HG02763 (cell line): ENCODE measurements around the gene MACROD2.

Source experiments
- ATAC-seq: cut with Tn5 transposase; IDR thresholded peaks from one replicate; pipeline ENCODE4 v1.9.1; 2021; ENCODE audit warnings: mild to moderate bottlenecking, moderate library complexity; ENCODE audit not compliant: unreplicated experiment

Gene MACROD2

GRCh38 chr20:14401479-14402138 is 406.3 kb downstream of the MACROD2 start:
- no peak for ATAC-seq

DNA sequence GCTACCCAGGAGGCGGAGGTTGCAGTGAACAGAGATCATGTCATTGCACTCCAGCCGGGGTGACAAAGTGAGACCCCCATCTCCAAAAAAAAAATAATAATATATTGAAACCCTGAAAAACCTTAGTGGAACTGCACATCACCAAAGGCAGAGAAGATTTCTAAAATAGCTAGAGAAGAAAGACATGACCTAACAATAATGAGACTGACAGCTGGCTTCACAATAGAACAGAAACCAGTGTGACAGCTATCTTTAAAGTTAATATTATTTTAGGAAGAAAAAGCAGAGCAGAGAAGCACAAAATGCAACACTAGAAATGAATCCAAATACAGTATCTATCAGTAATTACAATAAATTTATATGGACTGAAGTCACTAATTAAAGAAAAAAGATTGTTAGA is 409.2 kb downstream of the MACROD2 start:
- ATAC-seq: no peak

- ATAC-seq: peak; percentile 46
These were observed 411.2 kb downstream of the MACROD2 start for GRCh38 chr20:14406495-14406894.

DNA sequence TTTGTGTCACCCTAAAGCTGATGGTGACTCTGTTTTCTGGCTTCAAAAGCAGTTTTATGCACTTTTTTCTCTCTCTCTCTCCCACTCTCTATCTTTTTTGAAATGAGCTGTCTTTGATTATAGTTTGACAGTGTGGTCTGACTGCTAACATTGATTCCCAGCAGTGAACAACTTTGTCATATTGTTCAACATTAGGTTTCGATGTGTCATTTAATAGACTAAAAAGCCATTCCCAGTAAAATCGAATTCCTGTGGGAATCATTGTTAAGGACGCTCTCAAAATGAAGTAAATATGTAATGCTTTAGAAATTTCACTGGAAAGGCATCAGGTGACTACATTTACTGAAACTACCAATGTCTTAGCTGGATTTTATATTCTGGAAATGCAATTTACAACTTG is 412.0 kb downstream of the MACROD2 start:
- ATAC-seq: no peak

DNA sequence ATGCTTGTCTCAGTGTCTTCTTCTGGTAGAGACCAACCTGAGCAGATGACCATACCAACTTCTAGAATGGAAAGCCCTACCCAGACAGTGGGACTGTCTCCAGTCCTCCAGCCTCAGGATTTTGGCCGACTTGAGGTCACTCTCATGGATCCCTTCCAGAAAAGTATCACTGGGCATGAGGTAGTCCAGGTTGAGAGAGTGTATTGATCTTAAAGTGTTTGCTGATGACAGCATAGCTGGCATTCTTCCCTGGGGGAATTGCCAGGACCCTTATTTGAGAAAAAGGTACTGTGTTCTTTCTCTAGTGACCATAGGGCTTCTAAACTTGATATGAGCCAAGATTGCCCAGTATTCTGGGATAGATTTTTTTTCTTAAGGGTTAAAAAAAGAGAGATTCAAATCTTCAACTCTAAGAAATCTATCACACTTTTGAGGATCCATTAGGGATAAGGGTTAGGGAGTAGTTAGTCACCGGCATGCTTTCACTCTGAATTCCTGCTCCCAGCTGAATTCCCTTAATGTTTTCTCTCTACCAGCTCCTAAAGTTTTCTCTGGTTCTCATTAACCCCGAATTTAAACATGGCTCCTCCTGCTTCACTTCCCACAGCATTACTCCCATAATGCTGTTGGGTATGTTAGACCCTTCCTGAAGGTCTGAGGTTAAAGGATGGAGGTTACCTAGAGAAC is 415.7 kb downstream of the MACROD2 start:
- ATAC-seq: no peak

DNA sequence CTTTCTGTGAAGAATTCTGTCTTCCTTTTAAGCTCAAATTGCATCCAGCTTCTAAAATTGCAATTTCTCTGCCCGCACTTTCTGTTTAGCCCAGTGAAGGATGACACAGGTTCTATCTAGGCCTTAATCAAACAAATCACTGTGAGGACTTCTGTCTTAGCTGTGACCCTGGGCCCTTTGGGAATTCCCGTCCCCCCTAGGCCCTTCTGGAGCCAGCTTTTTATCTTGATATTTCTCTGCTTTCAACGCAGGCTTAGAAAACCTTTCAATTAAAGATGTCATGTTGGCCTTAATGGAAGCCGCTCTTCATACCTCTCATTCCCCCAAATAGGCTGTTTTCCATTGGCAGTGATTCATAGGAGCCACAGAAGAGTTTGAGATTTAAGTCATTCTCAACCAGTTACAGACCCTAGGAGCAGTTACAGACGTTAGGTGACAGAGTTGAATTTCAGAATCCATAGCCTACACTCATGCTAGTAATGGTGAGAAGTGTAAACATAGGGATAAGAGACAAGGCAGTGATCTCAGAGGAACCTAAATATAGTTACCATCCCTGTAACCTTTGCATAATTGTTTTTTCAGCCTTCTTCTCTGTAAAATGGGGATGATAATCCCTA is 416.9 kb downstream of the MACROD2 start:
- ATAC-seq: no peak

GRCh38 chr20:14413835-14414234 is 418.5 kb downstream of the MACROD2 start:
- no peak for ATAC-seq

DNA sequence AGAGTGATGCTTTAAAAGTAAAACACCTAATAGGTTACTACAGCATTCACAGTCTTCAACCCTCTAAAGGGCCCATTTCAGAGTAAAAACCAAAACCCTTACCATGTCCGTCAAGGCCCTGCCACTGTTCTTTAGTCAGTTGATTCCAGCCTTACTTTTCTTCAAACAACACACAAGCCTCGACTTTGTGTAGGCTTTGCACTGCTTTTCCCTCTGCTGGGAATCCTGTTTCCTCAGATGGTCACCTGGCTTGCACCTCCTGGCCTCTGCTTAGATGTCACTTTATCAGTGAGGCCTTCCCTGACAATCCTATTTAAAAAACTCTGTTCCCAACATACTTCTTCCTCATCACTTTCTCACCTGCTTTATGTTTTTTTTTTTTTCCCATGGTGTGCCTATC is 419.2 kb downstream of the MACROD2 start:
- no peak for ATAC-seq

DNA sequence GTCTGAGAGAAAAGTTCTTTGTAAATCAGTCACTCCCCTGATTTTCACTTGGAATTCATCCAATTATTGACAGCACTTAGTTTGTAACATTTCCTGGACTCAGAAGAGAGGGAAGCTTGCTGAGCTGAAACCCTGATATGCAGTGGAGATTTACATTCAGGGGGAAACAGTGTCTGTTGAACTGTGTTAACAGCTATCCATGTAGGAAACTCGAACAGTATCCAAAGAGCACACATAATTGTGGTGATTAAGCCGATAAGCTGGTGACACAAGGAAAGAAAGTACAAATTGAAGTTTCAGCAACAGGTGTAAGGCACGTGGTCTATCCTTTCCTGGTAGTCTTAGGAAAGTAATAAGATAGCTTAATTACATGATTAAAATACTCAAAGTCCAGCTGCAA is 420.2 kb downstream of the MACROD2 start:
- no peak for ATAC-seq

DNA sequence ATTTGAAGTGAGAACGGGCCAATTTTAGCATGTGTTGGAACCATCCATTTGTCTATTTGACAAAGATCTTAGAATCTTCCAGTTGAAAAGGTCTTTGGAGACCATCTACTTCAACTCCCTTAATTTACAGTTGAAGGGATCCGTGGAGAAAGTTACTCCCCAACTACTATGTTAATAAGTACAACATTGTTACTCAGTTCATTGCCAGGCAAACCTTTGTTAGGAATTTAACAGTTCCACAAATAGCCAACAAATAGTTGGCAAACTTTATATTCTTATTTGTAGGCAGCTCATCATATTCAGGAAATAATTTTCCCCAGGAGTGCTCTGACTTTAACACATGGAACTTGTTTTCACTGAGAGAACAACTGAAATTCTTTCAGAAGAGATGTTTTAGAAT is 423.1 kb downstream of the MACROD2 start:
- no peak for ATAC-seq

- no peak for ATAC-seq
These were observed 427.6 kb downstream of the MACROD2 start for GRCh38 chr20:14422892-14423291.

DNA sequence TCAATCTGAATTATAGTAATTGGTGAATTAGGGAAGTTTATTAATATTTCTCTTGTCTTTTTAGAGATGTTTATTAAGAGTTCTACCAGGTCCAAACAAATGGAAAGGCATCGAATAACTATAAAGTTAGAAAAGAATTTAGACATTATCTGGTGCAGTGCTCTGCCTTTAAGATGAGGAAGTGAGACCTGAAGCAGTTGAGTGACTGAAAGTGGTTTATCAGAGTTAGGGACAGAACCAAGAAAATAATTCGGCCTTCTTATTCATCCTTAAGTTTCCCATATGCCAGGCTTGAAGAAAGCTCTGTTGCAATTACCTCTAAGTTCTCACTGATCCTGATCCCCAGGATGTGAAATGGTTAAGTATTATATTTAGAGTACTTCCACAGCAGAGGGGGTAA is 436.3 kb downstream of the MACROD2 start:
- ATAC-seq: no peak

DNA sequence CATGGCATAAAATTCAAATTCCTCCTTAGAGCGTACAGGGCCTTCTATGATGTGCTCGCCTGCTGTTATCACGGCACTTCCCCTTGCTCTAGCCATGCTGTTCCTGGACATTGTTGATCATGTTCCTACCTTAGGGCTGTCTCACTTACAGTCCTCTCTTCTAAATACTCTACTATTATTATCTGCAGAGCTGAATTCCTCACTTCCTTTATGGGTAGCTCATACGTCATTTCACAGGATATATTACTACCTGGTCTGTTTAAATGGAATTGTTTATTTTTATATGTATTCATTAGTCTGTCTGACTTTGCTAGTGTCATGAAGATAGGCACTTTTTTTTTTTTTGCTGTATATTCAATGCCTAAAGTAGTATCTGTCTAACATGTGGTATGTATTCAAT is 436.8 kb downstream of the MACROD2 start:
- no peak for ATAC-seq

DNA sequence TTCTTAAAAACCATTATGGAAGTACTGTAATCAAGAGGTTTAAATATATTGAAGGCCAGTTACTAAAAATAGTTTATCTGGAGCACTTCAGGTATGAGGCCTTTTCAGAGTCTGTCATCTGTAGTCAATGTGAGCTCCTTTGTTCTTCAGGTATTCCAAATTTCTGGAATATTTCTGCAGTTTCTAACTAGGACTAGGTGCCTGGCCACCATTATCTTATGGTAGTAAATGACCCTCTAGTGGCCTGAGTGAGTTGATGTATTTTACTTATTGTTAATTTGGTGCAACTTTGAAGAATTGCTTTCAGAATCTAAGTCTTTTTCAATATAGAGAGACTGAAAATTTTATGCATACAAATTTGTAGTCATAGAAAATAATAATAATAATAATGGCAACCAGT is 437.3 kb downstream of the MACROD2 start:
- ATAC-seq: no peak

GRCh38 chr20:14434384-14435136 is 439.2 kb downstream of the MACROD2 start:
- ATAC-seq: no peak

DNA sequence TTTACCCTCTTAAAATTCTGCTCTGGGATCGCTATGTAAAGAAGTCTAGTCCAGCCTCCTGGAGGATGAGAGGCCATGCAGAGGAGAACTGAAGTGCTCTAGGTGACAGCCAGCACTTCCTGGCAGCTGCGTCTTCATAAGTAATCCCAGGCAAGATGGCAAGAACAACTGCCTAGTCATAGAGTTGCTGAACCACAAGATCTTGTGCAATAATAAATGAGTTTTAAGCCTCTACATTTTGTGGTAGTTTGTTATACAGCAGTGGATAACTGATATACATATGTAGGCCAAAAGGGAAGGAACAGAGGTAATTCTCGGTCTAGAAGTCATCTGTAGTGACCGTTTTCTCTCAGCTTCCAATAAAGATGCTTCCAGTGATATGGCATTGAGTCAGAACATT is 445.9 kb downstream of the MACROD2 start:
- ATAC-seq: no peak

DNA sequence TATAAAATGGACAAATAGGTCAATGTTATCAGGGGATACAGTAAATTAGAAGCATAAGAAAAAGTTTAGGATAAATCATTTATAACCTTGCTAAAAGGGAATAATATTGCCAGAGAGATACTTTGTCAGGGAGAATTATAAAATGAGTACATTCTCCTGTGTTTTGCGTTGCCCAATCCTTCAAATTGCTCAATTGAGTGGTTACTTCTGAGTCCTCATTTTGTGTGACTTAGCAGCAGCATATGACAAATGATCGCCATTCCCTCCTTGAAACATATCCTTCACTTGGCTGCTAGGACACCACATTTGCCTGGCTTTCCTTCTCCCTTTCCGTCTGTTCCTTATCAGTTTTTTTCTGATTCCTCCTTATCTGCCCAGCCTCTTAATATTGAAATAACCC is 448.8 kb downstream of the MACROD2 start:
- ATAC-seq: no peak

DNA sequence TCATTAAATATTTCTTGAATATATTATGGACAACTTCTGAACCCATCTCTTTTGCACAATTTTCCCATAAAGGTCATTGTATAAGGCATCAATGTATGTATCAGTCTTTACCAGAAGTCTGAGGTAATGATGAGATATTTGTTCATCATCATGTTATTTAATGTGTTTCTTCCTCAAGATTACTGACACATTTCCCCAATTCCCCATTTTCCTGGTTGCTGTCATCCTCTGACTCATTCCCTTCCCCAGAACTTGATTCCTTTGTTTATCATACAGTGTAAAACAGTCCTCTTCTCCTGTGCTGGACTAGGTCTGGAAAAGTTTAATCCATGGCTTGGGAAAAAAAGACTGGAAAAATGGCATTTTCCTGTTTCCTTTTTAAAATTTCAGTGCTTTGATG is 450.0 kb downstream of the MACROD2 start:
- ATAC-seq: no peak

- ATAC-seq: no peak
These were observed 450.6 kb downstream of the MACROD2 start for GRCh38 chr20:14445902-14446301.

GRCh38 chr20:14446446-14446845 is 451.1 kb downstream of the MACROD2 start:
- no peak for ATAC-seq

GRCh38 chr20:14449323-14449722 is 454.0 kb downstream of the MACROD2 start:
- ATAC-seq: no peak

DNA sequence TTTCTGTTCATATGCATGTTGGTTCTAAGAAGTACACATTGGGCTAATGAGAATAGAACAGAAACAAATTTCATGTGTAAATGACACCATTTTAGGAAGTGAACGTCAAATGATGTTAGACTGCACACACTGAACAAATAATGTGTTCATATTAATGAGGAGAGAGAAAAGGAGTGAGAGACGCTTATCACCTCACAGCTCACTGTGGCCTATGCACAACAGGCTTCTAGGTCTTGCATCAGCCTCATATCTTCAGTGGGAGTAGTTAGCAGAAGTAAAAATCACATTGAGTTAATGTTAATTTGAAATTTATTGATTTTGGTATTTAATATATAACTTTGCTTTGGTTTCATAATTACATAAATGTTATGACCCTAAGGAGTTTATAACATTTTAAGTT is 454.9 kb downstream of the MACROD2 start:
- ATAC-seq: no peak
